Inflammatory macrophage treated with lipopolysaccharide for 1 hour (primary cell): Measurements from ENCODE around the gene AHRR.
"Not testable (repeated sequence)": the region's sequence is repeated elsewhere in the genome, so short reads cannot be mapped to it uniquely, and the experiment has no call there.

Experiments
- DNase-seq, 2 donors: peaks; one replicate each; pipeline ENCODE4 v3.0.0-alpha.2; 2020 to 2022

Gene AHRR

GRCh38 chr5:368183-369084, 46.9 kb downstream of the AHRR start:
- DNase-seq, result peak; percentile 83 to 94

DNA sequence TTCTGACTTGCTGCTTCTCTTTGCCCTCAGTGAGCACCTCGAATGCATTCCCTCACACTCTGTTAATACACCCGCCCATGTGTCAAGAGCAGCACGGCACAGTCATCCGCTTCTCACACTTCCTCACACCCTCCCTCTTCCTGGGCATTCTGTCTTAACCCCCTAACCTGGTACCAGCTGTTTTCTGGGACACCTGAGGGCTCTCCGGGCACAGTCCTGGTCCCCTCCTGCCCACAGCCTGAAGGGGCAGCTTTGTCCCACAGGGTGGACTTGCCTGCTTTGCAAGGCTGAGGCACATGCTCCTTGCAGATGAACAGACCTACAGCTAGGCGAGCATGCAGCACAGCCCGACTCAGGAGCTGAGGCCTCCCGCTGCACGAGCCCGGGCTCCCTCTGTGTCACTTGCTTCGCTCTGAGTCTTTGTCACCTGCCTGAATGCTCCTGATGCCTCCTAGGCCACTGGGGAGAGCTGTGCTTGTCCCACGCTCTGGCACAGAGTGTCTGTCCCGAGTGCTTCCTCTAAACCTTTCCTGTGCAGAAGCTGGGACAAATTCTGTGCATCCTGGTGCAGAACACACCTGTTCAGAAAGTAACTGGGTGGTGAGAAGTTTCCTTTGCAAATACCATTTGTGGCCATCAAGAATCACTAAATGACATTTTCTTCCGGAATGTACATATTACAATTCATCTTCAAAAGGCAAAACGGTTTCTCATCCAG, 47.8 kb downstream of the AHRR start:
- peak in 1 of 2 donors; percentile 35 for DNase-seq

- DNase-seq, result not testable (repeated sequence)
Observed at GRCh38 chr5:369869-370236, 48.3 kb downstream of the AHRR start.

DNA sequence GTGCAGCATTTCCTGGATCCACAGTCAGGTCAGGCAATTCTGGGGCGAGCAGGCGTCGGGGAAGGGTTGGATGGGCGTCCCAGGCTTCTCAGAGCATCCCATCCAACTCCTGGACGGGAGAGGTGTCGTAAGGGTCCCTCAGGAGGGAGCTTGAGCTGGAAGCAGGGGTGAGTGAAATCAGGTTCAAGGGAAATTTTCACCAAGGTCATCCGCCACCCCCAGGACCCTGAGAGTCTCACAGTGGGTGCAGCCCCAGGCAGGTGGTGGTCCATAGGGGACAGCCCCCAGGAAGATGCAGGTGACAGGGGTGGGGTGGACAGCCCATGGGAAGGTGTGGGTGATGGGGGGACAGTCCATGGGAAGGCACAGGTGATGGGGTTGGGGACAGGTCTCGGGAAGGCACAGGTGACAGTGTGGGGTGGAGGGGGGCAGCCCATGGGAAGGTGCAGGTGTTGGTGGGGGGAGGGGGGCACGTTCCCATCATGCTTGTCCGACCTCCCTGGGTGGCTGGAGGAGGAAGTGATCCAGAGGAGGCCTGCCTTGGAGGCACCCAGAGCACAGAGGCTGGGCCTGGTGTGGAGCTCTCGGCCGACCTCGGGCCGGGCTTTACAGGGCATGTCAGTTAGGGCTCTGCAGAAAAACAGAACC, 48.9 kb downstream of the AHRR start:
- no peak for DNase-seq

DNA sequence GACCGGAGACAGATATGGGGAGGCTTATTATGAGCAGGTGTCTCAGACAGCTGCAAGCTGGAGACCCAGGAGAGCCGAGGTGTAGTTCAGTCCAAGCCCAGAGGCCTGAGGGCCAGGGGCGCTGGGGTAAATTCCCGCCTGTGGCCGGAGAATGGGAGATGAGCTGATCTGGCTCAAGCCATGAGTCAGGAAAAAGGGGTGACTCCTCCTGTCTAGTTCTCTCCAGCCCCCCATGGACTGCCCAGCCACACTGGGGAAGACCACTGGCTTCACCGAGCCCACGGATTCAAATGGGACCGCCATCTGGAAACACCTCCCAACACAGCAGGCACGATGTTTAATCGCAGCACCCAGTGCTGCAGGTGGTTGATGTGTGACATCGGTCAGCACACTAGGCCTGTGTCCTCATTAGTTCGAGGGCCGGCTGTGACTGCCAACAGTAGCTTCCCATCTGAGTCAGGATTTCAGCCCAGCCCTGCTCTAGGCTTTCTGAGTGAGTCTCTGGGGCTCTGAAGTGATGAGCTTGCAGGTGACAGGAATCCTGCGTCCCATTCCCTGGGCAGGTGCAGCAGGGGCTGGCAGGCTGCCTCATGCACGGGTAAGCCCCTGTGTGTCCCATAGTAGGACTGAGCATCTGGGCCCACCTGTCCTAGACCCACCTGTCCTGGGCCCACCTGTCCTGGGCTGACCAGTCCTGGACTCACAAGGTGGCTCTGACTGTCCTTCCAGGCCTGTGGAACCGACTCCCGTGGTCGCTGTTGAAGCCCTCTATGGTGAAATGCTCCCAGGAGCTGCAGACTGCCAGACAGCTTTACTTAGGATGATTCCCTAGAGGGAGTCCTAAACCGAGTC, 49.7 kb downstream of the AHRR start:
- DNase-seq, result no peak

- no peak for DNase-seq
Observed at GRCh38 chr5:371811-372555, 50.5 kb downstream of the AHRR start.

DNA sequence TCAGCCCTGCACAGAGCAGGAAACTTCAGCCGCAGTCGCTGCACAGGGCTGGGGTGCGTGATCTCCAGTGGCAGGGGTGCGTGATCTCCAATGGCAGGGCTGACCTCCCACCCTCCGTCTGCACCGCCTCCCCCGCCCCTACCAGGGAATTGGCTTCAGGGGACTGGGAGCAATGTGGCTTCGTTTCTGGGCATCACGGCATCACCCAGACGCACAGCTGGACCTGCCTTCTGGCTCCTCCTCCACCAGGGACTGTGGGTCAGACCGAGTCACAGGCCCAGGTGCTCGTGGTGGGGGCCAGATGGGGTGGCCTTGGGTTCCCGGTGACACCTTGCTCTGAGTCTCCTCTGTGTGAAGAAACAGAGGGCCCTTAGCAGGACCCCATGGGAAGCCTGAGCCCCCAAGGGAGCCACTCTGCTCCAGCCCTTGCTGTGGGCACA, 51.1 kb downstream of the AHRR start:
- DNase-seq, result no peak

DNA sequence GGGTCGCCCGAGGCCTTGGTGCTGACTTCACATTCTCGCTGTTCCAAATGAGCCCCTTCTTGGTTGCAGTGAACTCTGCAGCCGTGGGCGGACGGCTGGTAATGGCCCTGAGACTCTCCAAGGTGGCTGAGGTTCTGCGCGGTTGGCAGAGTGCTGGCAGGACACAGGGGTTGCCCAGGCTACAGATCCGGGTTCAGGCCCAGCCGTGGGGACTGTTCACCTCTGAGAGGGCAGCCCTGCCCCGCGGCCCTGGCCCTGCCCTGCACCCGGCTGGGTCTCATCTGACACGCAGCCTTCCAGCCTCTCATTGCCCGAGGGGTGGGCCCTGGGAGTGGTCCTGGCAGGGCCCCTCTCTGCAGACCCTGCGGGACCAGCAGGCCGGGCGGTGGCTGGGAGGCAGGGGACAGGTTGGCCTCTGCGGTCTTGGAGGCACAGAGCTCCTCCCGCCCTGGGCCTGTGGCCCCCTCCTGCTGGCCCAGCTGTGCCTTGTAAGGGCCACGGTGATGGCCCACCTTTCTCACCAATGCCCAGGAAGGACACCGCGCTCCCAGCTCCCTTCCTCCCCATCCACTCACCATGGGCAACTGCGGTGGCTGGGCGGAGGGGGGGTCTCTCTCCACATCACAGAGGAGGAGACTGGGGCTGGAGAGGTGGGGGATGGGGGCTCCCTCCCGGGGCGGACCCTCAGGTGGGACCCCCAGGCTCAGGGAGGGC, 51.6 kb downstream of the AHRR start:
- no peak for DNase-seq

- DNase-seq, result peak in 1 of 2 donors; percentile 49
Observed at GRCh38 chr5:373710-374602, 52.4 kb downstream of the AHRR start.

DNA sequence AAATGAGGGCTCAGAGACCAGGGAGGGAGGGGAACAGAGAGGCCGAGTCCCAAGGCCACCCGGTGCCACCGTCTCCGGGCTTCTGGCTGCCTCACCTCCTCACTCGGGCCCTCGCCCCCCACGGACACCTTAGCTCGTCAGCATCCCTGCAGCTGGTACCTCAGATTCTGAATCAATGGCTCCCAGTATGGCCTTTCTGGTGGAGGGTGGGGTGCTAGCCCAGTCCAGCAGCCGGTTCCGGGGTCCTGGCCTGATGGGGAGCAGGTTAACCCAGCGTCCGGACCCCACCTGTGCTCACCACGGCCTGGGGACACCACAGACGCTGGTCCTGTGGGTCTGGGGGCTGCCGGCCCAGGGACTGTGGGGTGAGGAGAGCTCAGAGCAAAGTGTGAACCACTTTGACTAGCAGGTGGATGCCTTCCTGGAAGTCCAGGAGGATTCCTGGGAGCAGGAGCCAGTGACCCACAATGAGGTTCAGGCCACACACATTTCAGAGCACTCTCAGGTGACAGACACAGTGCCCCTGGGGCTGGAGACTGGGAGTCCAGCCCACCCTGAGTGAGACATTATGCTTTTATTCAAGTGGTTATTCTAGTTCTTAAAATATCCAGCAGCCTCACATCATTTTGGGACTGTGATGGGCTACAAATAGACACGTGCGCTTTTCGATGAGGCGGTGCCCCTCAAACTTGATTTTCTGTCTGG, 53.3 kb downstream of the AHRR start:
- DNase-seq, result no peak

- no peak for DNase-seq
Observed at GRCh38 chr5:375336-375920, 53.9 kb downstream of the AHRR start.

DNA sequence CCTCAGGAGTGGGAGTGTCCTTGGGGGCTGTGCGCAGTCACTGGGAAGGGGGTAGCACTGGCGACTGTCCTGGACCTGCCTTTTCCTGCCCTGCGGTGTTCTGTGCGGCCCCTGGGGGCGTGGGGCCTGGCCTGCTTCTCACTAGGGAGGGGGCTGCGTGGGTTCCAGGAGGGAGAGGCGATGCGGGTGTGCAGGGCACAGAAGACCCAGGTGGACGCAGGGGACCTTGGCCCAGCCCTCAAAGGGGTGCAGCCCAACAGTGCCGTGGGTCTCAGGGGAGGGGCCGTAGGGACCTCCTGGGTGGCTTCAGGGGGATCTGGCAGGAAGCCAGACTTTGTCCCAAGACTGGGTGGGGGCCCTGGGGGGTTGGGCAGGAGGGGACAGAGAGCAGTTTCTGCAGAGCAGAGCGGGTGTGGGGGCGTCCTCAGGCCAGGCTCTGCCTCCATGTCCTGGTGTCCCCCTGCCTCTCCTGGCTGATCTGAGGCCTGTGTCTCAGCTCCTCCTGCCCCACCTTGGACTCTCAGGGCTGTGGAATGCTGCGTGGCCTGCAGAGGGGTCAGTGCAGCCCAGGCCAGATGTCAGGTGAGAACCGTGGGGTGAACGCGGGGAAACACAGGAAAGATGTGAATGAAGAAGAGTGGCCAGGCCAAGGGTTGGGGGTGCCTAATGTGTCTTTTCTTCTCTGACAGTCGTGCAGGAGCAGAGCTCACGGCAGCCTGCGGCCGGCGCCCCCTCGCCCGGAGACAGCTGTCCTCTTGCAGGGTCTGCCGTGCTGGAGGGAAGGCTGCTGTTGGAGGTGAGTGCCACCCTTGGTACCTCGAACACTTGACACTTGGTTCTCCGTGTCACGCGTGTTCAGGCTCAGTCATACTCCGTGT, 54.6 kb downstream of the AHRR start:
- DNase-seq, result no peak

DNA sequence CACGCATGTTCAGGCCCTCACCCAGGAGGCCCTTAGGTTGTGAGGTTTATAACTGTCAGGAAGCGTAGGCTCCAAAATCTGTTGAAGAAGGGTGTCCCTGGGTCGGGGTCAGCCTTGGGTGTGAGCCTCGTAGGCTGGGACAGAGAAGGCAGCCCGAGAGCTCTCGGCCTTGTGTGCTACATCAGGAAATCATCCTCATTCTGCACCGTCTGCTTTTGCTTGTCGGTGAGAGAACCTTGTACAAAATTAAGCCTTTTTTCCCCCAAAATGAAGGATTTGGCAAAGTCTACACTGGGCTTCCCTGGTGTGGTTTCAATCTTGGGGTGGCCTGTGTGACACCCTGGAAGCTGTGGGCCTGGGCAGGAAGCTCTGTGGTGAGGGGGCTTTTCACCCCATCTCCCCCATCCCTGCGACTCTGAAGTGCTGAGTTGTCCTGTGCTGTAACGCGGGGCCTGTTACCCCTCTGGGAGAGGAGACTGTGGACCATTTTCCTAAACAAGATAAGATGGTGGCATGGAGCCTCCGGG, 55.3 kb downstream of the AHRR start:
- no peak for DNase-seq

DNA sequence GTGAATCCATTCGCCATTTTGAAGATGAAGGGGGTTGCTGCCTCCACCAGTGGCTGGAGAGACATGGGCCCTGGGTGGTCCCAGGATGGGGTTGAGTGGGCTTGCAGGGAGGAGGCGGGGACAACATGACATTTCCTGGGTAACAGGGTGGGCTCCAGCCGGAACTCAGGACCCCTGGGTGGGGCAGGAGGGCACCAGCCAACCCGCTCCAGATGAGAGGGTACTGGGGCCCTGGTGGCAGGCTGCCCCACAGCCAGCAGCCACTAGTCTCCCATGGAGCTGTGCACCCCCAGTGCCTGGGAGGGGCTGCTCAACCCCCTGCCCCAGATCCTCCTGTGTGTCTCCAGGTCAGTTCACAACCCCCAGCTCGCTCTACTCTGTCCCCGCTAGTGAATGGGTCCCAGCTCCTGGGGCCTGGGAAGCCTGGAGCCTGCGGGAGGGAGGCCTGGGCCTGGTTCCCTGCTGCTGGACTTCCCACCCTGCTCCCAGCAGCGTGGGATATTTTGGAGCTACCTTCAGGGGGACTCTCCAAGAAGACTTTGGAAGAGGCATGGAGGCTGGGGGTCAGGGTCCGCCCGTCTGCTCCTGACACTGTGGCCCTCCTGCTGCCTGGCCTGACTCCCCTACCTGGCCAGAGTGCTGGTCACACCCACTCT, 55.9 kb downstream of the AHRR start:
- DNase-seq, result no peak

DNA sequence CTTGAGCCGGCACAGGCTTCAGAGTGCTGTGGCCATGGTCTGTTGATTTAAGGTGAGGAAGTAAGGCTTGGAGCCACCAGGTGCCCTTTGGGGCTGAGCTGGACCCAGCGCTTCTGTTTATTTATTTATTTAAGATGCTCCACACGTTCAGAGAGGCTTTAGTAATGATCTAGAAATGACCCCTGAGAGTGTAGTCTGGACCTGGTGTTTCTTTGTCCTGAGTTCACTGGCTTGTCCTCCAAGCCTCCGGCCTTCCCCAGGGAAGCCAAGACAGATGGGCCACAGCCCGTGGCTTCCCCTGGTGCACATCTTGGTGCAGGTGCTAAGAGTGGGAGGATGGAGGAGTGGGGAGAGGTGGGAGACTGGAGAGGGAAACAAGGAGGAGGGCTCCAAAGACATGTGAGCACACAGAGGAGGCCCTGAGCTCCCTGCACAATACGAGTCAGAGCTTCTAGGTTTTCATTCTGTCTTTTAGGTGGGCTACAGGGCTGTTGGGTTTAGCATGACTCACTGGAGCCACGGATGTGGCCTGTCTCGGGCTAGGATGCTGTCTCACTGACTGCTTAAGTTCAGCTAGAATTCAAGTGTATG, 56.9 kb downstream of the AHRR start:
- no peak for DNase-seq

DNA sequence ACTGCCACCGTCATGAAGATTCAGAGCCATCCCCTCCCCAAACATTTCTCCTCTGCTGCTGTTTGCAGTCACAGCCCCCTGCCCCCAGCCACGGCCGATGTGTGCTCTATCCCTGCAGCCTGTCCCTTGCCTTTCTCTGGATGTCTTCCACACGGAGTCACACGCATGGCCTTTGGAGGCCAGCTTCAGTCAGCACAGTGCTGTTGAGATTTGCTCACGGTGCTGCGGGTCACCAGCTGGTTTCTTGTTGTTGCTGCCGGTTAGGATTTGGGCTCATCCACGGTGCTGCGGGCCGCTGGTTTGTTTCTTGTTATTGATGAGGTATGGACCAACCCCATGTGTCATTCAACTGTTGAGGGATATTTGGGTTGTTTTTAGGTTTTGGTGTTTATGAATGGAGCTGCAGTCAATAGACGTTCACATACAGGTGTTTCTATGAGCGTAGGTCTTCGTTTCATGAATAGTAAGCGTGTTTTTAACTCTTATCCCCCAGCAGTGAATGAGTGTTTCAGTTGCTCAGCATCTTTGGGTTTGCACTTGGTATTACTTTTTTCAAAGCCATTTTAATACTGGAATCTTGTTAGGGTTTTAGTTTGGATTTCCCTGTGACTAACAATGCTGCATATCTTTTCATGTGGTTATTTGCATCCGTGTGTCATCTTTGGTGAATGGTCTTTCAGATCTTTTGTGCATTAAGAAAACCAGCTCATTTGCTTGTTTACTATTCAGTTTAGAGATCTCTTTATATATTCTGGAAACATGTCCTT, 57.6 kb downstream of the AHRR start:
- no peak for DNase-seq
